ENCODE data around the gene SZT2. TPM values are rescaled to one million over a fixed set of nuclear protein-coding genes. Genes with fewer than 3 reads are reported as not detected.
"Not testable (repeated sequence)": the region's sequence is repeated elsewhere in the genome, so short reads cannot be mapped to it uniquely, and the experiment has no call there.

SZT2 gene
- total RNA-seq, 2 donors from 2014 or later, result 53.4 to 59.3 TPM

DNA sequence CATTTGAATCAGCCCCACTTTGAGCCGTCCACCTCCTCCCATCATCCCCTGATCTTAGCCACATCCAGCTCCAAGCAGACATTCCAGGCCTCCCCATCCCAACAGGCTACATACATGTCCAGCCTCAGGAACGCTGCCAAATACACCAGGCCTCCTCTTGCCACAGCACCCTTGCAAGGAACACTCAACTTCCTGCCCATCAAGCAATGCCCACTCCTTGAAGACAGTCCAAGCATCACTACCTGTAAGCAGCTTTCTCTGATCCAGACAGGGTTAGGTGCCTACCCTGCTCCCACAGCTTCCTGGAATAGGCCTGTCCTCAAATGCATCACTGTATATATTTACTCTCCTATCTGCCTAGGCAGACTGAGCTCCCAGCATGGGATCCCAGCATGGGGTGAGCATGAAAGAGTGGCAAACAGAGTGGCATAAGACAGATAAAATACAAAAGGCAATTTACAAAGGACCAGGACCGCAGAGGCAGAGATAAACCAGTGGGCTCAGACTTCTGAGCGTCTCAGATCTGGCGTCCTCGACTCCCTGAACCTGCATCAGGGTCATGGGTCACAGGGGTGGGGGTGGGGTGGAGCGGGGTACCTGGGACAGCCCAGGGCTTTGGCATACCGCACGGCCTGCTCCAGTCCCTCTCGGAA is 63.2 kb downstream of the SZT2 start:
- H3K4me1 Mint-ChIP-seq, result peaks cover 22% of the 10 kb centered on the region
- H3K27ac Mint-ChIP-seq, result peak overlapping the region; percentile 81
- peaks cover 40% of the 10 kb centered on the region for H3K36me3 Mint-ChIP-seq (ENCODE audit: low read depth)
- peak; percentile 3 for ATAC-seq (replicated peaks)
- no peaks in the 10 kb centered on the region for H3K9me3 Mint-ChIP-seq
- peaks cover under 1% of the 10 kb centered on the region for H3K27me3 Mint-ChIP-seq
- H3K4me3 Mint-ChIP-seq, result peak overlapping the region; percentile 71

DNA sequence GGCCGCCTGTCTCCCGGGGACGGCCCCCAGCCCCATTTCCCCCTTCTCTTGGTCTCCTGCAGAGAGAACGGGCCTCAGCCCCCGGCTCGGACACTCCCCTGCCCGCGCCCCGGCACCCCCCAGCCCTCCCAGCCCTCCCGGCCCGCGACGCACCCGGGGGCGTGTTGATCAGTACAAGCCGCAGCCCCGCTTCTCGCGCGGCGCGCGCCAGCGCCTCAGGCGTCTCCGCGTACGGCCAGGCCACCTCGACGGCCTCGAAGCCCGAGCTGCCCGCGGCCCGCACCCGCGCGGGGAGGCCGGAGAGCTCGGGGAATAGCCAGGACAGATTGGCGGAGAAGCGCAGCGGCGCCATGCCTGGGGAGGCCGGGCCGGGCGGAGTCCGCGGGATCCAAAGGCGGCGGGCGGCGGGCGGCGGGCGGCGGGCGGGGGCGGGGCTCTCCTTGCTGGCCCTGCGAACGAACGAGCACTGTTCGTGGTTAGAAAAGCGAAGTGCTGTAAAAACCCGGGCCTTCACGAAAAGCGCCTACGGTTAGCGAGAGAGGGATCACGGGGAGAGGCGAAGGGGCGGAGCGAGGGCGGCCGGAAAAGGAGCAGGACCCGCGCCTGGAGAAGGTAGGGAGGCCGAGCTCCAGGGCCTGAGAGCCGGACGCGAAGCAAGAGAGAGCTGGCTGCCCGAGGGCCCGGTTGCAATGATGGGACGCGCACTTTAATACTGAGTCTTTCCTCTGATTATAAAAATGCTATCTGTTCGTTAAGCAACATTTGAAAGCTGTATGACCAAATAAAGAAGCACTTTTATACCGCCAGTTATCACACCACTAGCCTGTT is 64.0 kb downstream of the SZT2 start, which contains the start of gene HYI:
HYI (minus strand) TSS at position 490 of the 828 bp plus-strand sequence; CDS start at position 352, 138 bp downstream.
- peak; percentile 72 for ATAC-seq (replicated peaks)
- peak within 1 kb of the TSS; percentile 91 for H3K27ac Mint-ChIP-seq
- peaks cover 4% of the 10 kb centered on the region for H3K27me3 Mint-ChIP-seq
- peaks cover 22% of the 10 kb centered on the region for H3K4me1 Mint-ChIP-seq
- no peaks in the 10 kb centered on the region for H3K9me3 Mint-ChIP-seq
- peaks cover 34% of the 10 kb centered on the region for H3K36me3 Mint-ChIP-seq (ENCODE audit: low read depth)
- H3K4me3 Mint-ChIP-seq, result peak within 1 kb of the TSS; percentile 96

DNA sequence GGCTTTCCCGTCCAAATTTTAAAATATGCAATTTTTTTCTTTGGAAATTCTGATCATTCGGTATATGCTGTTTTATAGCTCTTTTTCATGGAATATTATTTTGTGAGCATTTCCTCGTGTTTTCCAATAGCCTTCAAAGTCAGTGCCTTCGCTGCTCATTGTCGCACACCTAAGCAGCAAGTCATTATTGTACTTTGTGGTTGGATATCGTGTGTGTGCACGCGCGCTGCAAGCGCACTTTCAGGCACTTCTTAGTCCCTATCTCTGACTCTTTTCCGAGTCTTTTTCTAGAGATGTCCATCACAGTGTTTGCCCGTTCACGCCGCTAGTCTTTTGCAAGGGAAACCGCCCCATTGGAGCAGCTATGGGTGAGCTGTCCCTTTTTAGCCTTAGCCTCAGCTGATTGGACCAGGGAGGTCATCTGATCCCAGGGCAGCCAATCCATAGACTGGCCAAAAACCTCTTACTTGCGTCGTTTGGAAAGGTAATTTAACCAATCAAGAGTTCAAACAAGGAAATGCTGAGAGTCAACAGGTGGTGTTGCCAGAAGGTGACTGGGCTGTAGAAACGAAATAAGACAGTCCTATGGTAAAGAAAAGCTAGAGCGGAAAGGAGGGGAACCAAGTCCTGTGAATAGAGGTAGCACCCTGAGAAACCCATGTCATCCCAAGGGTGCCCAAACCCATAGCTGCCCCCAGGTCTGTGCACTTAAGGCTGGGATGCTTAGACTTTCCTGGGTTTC is 64.7 kb downstream of the SZT2 start:
- Mint-ChIP-seq H3K36me3 (ENCODE audit: low read depth) (peaks cover 26% of the 10 kb centered on the region), H3K4me1 (peaks cover 22% of the 10 kb centered on the region)
- peak; percentile 93 for ATAC-seq (replicated peaks)

DNA sequence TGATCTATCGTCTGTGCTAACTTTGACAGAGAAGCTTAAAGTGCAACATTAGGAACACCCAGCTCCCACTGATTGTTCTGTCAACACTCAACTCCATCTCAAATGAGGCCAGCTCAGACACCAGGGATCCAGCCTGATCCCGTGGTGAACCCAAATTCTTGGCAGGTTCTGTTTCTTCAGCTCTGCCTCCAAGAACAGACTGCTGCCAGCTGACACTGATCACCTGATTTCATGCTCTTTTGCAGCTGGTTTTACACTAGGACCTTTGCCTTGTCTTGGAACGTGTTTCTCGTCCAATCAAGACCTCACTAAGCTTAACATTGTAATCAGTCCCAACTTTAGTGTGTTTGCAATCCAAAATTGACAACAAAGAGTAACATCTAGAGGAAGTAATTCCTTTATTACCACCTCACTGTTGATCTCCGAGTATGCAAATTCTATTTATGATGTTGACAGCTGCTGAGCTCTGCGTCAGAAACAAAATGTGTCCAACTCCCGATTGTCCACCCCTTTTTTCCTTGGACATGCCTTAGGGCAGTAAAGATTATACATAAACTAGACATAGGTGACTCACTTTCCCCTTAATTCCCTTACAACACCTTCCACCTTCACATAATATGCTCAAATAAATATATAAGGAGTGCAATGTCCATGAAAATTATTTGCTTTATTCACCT is 65.7 kb downstream of the SZT2 start:
- Mint-ChIP-seq H3K4me1 (peaks cover 22% of the 10 kb centered on the region), H3K36me3 (ENCODE audit: low read depth) (peaks cover 17% of the 10 kb centered on the region), H3K4me3 (peak overlapping the region; percentile 96), H3K27me3 (peaks cover 4% of the 10 kb centered on the region), H3K27ac (no peak overlapping the region), H3K9me3 (no peaks in the 10 kb centered on the region)
- no peak for ATAC-seq (replicated peaks)

More for the DNA sequence above, 64.7 kb downstream of the SZT2 start:
- H3K27ac Mint-ChIP-seq, result peak overlapping the region; percentile 91
- H3K4me3 Mint-ChIP-seq, result peak overlapping the region; percentile 96
- H3K9me3 Mint-ChIP-seq, result no peaks in the 10 kb centered on the region
- peaks cover 4% of the 10 kb centered on the region for H3K27me3 Mint-ChIP-seq

DNA sequence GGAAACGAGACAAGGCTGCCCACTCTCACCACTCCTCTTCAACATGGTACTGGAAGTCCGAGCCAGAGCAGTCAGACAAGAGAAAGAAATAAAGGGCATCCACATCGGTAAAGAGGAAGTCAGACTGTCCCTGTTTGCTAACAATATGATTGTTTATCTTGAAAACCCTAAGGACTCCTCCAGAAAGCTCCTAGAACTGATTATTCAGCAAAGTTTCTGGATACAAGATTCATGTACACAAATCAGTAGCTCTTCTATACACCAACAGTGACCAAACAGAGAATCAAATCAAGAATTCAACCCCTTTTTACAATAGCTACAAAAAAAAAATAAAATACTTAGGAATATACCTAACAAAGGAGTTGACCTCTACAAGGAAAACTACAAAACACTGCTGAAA is 68.7 kb downstream of the SZT2 start:
- not testable (repeated sequence) for ATAC-seq (replicated peaks); H3K4me3 Mint-ChIP-seq; H3K27me3 Mint-ChIP-seq; H3K36me3 Mint-ChIP-seq (ENCODE audit: low read depth); H3K9me3 Mint-ChIP-seq; H3K27ac Mint-ChIP-seq
- peaks cover 13% of the 10 kb centered on the region for H3K4me1 Mint-ChIP-seq

DNA sequence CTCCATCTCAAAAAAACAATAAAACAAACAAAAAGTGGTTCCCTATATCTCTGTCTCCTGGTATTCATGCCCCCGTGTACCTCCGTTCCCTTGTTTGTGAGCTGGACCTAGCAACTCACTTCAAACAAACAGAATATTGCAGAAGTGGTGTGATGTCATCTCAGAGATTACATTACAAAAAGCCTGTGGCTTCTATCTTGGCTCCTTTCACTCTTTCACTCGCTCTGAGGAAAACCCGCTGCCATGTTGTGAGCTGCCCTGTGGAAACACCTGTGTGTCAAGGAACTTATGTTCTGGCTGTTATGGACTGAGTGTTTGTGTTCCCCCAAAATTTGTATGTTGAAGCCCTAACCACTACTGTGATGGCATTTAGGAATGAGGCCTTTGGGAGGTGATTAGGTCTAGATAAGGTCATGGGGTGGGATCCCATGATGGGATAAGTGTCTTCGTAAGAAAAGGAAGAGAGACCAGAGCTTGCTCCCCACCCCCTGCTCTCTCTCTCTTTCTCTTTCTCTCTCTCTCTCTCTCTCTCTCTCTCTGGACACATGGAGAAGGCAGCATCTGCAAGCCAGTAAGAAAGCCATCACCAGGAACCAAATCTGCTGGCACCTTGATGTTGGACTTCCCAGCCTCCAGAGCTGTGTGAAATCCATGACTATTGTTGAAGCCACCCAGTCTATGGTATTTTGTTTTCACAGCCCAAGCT is 71.4 kb downstream of the SZT2 start:
- Mint-ChIP-seq H3K4me1 (peaks cover under 1% of the 10 kb centered on the region), H3K27ac (no peak overlapping the region)
- ATAC-seq (replicated peaks), result no peak

DNA sequence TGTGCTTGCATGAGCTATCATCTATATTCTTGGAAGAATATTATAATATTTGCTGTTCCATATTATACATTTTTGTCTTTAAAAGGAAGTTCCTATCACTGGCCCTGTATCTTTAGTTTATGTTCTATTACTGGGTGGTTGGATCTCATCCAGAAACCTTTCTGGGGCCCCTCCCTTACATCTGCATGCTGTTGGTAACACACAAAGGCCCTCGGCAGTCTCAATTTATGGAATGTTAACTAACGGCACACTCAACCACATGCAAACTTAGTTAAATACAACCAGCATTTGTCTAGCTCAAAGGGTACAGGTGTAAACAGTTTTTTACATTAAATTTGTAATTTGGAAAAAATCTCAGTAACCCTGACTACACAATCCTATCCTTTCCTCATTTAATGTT is 73.8 kb downstream of the SZT2 start:
- no peaks in the 10 kb centered on the region for H3K36me3 Mint-ChIP-seq (ENCODE audit: low read depth)
- H3K27me3 Mint-ChIP-seq, result no peaks in the 10 kb centered on the region
- H3K9me3 Mint-ChIP-seq, result no peaks in the 10 kb centered on the region
- no peak for ATAC-seq (replicated peaks)
- no peak overlapping the region for H3K27ac Mint-ChIP-seq
- no peak overlapping the region for H3K4me3 Mint-ChIP-seq
- peaks cover 5% of the 10 kb centered on the region for H3K4me1 Mint-ChIP-seq

More for the DNA sequence above, 71.4 kb downstream of the SZT2 start:
- no peaks in the 10 kb centered on the region for H3K36me3 Mint-ChIP-seq (ENCODE audit: low read depth)
- H3K9me3 Mint-ChIP-seq, result no peaks in the 10 kb centered on the region
- peaks cover 4% of the 10 kb centered on the region for H3K27me3 Mint-ChIP-seq
- no peak overlapping the region for H3K4me3 Mint-ChIP-seq

DNA sequence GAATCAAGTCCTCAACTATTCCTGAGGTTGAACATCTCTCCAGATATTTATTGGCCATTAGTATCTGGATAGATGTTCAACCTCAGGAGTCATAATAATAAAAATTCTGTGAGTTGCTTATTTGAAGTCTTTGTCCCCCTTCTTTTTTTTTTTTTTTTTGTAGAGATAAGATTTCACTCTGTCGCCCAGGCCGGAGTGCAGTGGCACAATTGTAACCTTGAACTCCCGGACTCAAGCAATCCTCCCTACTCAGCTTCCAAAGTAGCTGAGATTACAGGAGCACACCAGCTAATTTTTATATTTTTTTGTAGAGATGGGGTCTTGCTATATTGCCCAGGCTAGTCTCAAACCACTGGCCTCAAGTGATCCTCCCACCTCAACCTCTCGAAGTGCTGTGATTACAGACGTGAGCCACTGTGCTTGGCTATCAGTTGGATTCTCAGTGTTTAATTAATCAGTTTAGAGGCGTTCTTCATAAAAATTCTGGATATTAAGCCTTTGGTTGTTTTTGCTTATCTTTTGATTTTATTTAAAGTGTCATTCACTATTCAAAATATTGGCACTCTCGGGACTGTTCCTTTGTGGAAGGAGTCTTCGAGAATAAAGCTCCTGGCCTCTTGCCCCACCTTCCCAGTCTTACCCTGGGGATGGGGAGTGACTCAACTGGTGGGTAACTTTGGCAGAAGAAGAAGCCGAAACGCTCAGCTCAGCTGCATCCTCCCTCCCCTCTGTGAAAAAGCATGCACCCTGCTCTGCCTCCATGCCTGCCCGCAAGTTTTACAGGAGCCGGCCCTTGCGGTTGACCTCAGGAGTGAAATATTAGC is 75.2 kb downstream of the SZT2 start:
- no peaks in the 10 kb centered on the region for H3K36me3 Mint-ChIP-seq (ENCODE audit: low read depth)
- H3K9me3 Mint-ChIP-seq, result no peaks in the 10 kb centered on the region
- H3K27ac Mint-ChIP-seq, result no peak overlapping the region
- no peak for ATAC-seq (replicated peaks)
- H3K4me1 Mint-ChIP-seq, result peaks cover 5% of the 10 kb centered on the region
- no peaks in the 10 kb centered on the region for H3K27me3 Mint-ChIP-seq
- no peak overlapping the region for H3K4me3 Mint-ChIP-seq

DNA sequence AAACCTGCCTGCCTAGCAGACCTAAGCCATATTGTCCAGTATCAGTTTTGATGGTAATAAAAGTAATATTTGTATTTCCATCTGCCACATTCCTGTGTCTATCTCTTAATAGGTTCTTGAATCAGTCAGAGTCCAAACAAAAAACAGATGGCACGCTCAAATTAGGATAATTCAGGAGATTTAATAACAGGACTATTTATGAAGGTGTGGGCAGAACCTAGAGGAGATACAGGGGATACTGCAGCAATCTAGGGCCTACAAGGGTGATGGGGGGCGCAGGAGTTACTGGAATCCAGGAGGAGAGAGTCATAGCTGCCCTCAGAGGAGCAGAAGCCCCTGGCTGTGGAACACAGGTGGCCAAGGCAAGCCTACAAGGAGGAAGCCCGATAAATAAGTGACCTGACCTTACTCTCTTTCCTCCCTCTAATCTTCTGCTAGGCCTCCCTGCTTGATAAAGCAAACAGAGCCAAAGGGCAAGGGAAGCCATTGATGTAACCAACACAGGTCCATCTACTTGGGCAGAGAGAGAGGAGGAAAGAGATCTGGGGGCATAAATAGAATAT is 75.9 kb downstream of the SZT2 start:
- Mint-ChIP-seq H3K27me3 (no peaks in the 10 kb centered on the region), H3K27ac (no peak overlapping the region), H3K9me3 (no peaks in the 10 kb centered on the region), H3K36me3 (ENCODE audit: low read depth) (no peaks in the 10 kb centered on the region), H3K4me3 (no peak overlapping the region), H3K4me1 (peaks cover 5% of the 10 kb centered on the region)
- no peak for ATAC-seq (replicated peaks)

DNA sequence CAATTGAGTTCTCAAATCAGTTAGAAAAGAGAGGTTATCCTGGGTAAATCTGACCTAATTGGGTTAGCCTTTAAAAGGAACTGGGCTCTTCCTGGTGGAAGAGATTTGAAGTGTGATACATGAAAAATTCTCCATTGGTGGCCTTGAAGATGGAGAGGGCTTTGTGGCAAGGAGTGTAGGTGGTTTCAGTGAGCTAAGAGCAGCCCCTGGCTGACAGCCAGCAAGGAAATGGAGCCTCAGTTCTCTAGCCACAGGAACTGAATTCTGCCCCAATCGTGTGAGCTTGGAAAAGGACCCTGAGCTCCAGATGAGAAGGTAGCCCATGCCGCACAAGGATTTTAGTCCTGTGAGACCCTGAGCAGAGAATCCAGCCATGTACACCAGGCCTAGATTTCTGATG is 76.7 kb downstream of the SZT2 start:
- H3K27me3 Mint-ChIP-seq, result no peaks in the 10 kb centered on the region

DNA sequence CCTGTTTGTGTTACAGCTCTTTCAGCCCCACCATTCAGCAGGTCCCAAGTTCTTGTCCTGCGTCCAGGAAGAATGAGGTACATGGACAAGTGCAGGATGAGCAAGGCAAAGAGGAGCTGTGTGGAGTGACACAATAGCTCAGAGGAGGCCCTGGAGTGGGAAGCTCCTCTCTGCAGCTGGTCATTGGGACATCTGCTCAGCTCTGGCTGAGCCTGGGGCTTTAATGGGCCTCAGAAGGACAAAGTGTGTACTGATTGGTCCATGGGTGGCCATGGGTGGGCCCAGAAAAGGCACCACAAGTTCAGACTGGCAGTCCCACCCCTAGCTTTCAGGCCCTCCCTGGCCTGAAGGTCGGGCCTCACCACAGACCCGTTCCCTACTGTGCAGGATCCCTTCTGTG is 78.7 kb downstream of the SZT2 start:
- H3K9me3 Mint-ChIP-seq, result no peaks in the 10 kb centered on the region
- H3K27me3 Mint-ChIP-seq, result no peaks in the 10 kb centered on the region
- ATAC-seq (replicated peaks), result no peak
- H3K4me3 Mint-ChIP-seq, result no peak overlapping the region
- no peak overlapping the region for H3K27ac Mint-ChIP-seq
- no peaks in the 10 kb centered on the region for H3K36me3 Mint-ChIP-seq (ENCODE audit: low read depth)
- H3K4me1 Mint-ChIP-seq, result peaks cover 7% of the 10 kb centered on the region

More for the DNA sequence above, 76.7 kb downstream of the SZT2 start:
- H3K4me3 Mint-ChIP-seq, result no peak overlapping the region
- H3K9me3 Mint-ChIP-seq, result no peaks in the 10 kb centered on the region
- peak; percentile 39 for ATAC-seq (replicated peaks)
- H3K36me3 Mint-ChIP-seq (ENCODE audit: low read depth), result no peaks in the 10 kb centered on the region
- H3K4me1 Mint-ChIP-seq, result peaks cover 5% of the 10 kb centered on the region
- H3K27ac Mint-ChIP-seq, result no peak overlapping the region

DNA sequence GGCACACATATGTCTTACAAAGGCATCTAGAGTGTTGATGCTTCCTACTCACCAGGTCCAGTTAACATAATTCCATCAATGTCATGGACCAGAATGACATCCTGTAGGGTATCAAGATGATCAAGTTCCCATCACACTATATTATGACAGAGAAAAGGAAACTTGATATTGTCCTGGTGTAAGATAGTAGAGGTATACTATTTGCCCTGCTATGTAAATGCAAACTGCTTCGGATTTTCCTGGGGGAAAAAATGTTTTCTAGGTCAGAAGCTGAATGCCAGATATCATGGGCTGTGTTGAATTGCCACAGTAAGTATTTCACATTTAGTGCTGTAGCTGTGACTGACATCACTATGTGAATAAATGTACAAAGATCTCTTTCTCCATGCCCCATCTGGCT is 80.2 kb downstream of the SZT2 start:
- Mint-ChIP-seq H3K9me3 (no peaks in the 10 kb centered on the region), H3K27ac (no peak overlapping the region), H3K4me1 (peaks cover 16% of the 10 kb centered on the region), H3K4me3 (no peak overlapping the region), H3K27me3 (peaks cover 3% of the 10 kb centered on the region), H3K36me3 (ENCODE audit: low read depth) (no peaks in the 10 kb centered on the region)
- ATAC-seq (replicated peaks), result no peak

DNA sequence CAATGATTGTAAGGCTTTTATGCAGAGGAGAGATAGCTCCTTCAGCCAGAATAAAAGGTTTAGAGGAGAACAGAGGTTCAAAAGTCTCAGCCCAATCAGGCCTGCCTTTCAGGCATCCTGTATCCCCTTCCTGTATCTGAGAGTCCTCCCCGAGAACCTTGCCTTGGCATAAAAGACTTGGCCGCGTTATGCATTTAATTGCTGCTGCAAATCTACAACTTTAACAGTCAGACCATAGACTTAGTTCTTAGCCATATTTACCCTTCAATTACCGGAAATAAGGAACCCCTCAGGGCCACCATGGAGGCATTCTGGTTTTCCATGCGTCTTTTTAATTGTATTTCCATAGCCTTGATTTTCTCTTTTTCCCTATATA is 82.4 kb downstream of the SZT2 start:
- no peak for ATAC-seq (replicated peaks)
- no peak overlapping the region for H3K4me3 Mint-ChIP-seq

More for the DNA sequence above, 82.4 kb downstream of the SZT2 start:
- peaks cover 3% of the 10 kb centered on the region for H3K27me3 Mint-ChIP-seq
- H3K4me1 Mint-ChIP-seq, result peaks cover 10% of the 10 kb centered on the region
- H3K36me3 Mint-ChIP-seq (ENCODE audit: low read depth), result no peaks in the 10 kb centered on the region
- no peak overlapping the region for H3K27ac Mint-ChIP-seq
- H3K9me3 Mint-ChIP-seq, result no peaks in the 10 kb centered on the region

All from activated T-helper 17 cell treated with anti-CD3 and anti-CD28 coated beads, Interleukin-2, amount 50 U/mL, for 72 hours (primary cell).